Lower leg skin (tissue), 4 donors: ENCODE data around the gene KCTD10. TPM values are rescaled to one million over a fixed set of nuclear protein-coding genes. Genes with fewer than 3 reads are reported as not detected.

Source experiments
- DNase-seq, 2 donors: peaks; one replicate each; pipeline ENCODE4 v3.0.0-alpha.2; 2019; ENCODE audit warnings: low spot score in 2 of 2
- H3K4me3 ChIP-seq: fragments of 200-600 bp; sonication (generic); 2 replicates; pipeline ENCODE4 v1.5.1; 2017; ENCODE audit warnings: mild to moderate bottlenecking, low read depth; ENCODE audit not compliant: poor library complexity, severe bottlenecking
- CTCF ChIP-seq, 3 donors: fragments of 450-650 bp; IDR thresholded peaks; one replicate each; pipeline ENCODE4 v1.5.1; 2016; ENCODE audit warnings: antibody characterized with exemption in 3 of 3, mild to moderate bottlenecking in 3 of 3, moderate library complexity in 2 of 3
- POLR2A ChIP-seq, 2 donors: fragments of 450-650 bp; IDR thresholded peaks; one replicate each; pipeline ENCODE4 v1.6.1; 2016 to 2017; ENCODE audit warnings: antibody characterized with exemption in 2 of 2, mild to moderate bottlenecking in 1 of 2, moderate library complexity in 1 of 2
- WGBS, 2 donors: methylation state at CpG; one replicate each; pipeline ENCODE4 v1.1.5; 2018; 5-methylcytosine and 5-hydroxymethylcytosine counted together
- intact Hi-C: fragments of 100-400 bp; cut with DNase I; formaldehyde crosslinking; loops from one replicate; pipeline ENCODE4 v1.15.0; 2023; ENCODE audit warnings: low total_unique reads
- total RNA-seq, 4 donors: library from RNA; depleted of rRNA; stranded (reverse); fragments of >200 nt; gene quantifications; one replicate each; pipeline ENCODE4 v1.1.0, GENCODE V29; 2016

The KCTD10 gene
- total RNA-seq, 4 donors from 2014 or later = 22.3 to 60.1 (median 44.1) TPM

GRCh38 chr12:109466821-109467220 is 10.3 kb downstream of the KCTD10 start:
- no peak overlapping the region for H3K4me3 ChIP-seq
- no peak for DNase-seq
- TF ChIP-seq CTCF (IDR thresholded peaks at IDR 0.05) (no peak), POLR2A (IDR thresholded peaks at IDR 0.05) (no peak)
- WGBS, 2 donors = 50 to 53% methylated on average over 2 to 3 of the region's 3 CpGs
- intact Hi-C loops = no loop called here

DNA sequence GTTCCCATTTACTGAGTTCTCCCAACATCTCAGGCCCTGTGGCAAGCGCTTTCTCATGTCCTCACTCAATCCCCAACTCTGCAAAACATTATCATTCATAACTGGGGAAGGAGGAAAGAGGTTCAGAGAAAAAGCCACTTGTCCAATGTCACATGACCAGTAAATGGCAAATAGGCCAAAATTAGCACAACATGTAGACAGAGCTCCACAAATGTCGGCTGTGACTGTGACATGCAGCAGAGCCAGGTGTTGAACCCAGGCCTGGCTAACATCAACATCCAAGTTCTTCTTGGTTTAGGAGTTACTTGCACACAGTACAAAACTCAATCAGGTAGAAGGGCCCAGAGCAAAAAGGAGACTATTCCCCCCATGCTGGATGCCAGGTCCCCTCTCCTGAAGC is 10.8 kb downstream of the KCTD10 start:
- 80 to 89% methylated on average over 2 of the region's 2 CpGs for WGBS, 2 donors
- no peak overlapping the region for H3K4me3 ChIP-seq
- intact Hi-C loops = no loop called here
- TF ChIP-seq POLR2A (IDR thresholded peaks at IDR 0.05) (no peak), CTCF (IDR thresholded peaks at IDR 0.05) (no peak)
- DNase-seq = no peak

DNA sequence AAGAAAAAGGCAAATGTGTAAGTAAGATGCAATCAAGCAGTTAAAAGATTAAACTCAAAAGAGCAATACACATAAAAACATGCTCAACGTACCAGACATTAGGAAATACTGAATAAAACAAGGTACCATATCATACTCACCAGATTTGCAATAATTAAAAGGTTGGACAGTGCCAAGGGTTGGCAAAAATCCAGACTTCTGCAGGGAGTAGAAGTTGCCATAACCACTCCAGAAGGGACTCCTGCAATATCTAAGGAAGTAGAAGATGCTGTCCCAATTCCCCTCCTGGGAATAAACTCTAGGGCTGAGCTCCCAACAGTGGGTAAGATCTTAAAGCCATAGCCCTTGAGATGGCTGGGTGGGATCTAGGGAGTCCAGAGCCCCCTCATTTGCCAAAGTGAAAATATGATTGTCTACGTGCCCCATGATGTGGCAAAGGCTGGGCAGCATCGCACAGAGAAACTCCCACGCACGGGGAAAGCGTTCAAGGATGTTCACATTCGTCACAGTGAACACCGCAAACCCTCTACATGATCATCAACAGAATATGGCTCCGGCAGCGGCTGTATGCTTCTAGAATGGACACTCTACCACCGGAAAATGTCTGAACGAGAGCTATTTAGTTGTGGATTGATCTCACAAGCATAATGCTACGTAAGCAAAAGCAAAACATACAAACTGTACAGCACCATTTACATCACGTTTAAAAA is 12.3 kb downstream of the KCTD10 start:
- TF ChIP-seq CTCF (IDR thresholded peaks at IDR 0.05) (no peak), POLR2A (IDR thresholded peaks at IDR 0.05) (no peak)

GRCh38 chr12:109463756-109464155 is 13.3 kb downstream of the KCTD10 start:
- H3K4me3 ChIP-seq = no peak overlapping the region
- WGBS, 2 donors = 52 to 54% methylated on average over 5 of the region's 5 CpGs
- no peak for DNase-seq
- intact Hi-C loops = no loop called here
- TF ChIP-seq POLR2A (IDR thresholded peaks at IDR 0.05) (no peak), CTCF (IDR thresholded peaks at IDR 0.05) (no peak)

More for the DNA sequence above, 12.3 kb downstream of the KCTD10 start:
- 88 to 90% methylated on average over 14 of the region's 14 CpGs for WGBS, 2 donors
- intact Hi-C loops = no loop called here
- DNase-seq = no peak
- H3K4me3 ChIP-seq = no peak overlapping the region

- DNase-seq = peak; percentile 81 to 96
- WGBS, 2 donors = 22 to 30% methylated on average over 13 to 14 of the region's 14 CpGs
These were observed 14.0 kb downstream of the KCTD10 start for GRCh38 chr12:109462868-109463692.

More at GRCh38 chr12:109462868-109463692, 14.0 kb downstream of the KCTD10 start:
- H3K4me3 ChIP-seq = no peak overlapping the region
- TF ChIP-seq CTCF (IDR thresholded peaks at IDR 0.05) (no peak), POLR2A (IDR thresholded peaks at IDR 0.05) (no peak)
- intact Hi-C loops = no loop called here
